ENCODE results near the gene ASTN1. TPM values are rescaled to one million over a fixed set of nuclear protein-coding genes. Genes with fewer than 3 reads are reported as not detected.

The ASTN1 gene
- total and polyA plus RNA-seq, 5 experiments from 2014 or later: not detected

- peaks cover 0 to 13% (median 0%) of the 10 kb centered on the region in 5 donors for H3K27me3 Mint-ChIP-seq
- no peak overlapping the region for H3K4me3 Mint-ChIP-seq
- no peak for ATAC-seq
- H3K4me1 Mint-ChIP-seq: no peaks in the 10 kb centered on the region
- peaks cover 0 to 8% (median 0%) of the 10 kb centered on the region in 9 donors for H3K9me3 Mint-ChIP-seq
- no peaks in the 10 kb centered on the region for H3K36me3 Mint-ChIP-seq
- POLR2A ChIA-PET: no interaction called here
- no peak for DNase-seq
- H3K27ac Mint-ChIP-seq: no peak overlapping the region
These were observed 175.5 kb downstream of the ASTN1 start for GRCh38 chr1:176989023-176989422.

GRCh38 chr1:176987016-176987415 is 177.5 kb downstream of the ASTN1 start:
- H3K9me3 Mint-ChIP-seq: peaks cover 0 to 8% (median 0%) of the 10 kb centered on the region in 9 donors
- H3K4me3 Mint-ChIP-seq: no peak overlapping the region
- H3K4me1 Mint-ChIP-seq: no peaks in the 10 kb centered on the region
- POLR2A ChIA-PET: no interaction called here
- H3K27me3 Mint-ChIP-seq: peaks cover 0 to 13% (median 0%) of the 10 kb centered on the region in 5 donors
- DNase-seq (no peak), ATAC-seq (no peak)
- H3K36me3 Mint-ChIP-seq: no peaks in the 10 kb centered on the region
- no peak overlapping the region for H3K27ac Mint-ChIP-seq

GRCh38 chr1:176983731-176984130 is 180.8 kb downstream of the ASTN1 start:
- no peak overlapping the region for H3K4me3 Mint-ChIP-seq
- ATAC-seq (no peak), DNase-seq (no peak)
- H3K9me3 Mint-ChIP-seq: no peaks in the 10 kb centered on the region
- peaks cover 0 to 9% (median 0%) of the 10 kb centered on the region in 5 donors for H3K27me3 Mint-ChIP-seq
- H3K27ac Mint-ChIP-seq: no peak overlapping the region
- POLR2A ChIA-PET: no interaction called here
- no peaks in the 10 kb centered on the region for H3K4me1 Mint-ChIP-seq
- no peaks in the 10 kb centered on the region for H3K36me3 Mint-ChIP-seq

DNA sequence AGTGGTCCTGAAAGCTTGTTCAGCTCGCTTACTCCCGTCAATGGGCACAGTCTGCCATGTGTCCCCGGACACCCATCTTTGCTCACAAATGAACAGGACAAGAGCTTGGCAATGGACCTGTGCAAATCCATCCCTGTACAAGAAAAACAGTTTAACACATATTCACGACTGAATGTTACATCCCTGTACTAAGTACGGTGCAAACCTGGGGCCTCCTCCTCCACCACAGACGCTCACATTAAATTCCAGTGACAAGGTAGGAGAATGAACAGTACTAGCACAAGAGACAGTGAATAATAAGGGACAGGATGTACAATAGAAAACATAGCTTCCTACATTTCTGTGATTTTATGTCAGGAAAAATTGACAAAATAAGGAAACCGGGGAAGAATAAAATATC is 187.7 kb downstream of the ASTN1 start:
- Mint-ChIP-seq H3K27ac (no peak overlapping the region), H3K9me3 (peaks cover 0 to 13% (median 0%) of the 10 kb centered on the region in 9 donors), H3K4me3 (no peak overlapping the region), H3K36me3 (no peaks in the 10 kb centered on the region), H3K27me3 (peaks cover 0 to 4% (median 2%) of the 10 kb centered on the region in 5 donors), H3K4me1 (no peaks in the 10 kb centered on the region)
- no peak for DNase-seq
- no peak for ATAC-seq
- POLR2A ChIA-PET: no interaction called here

DNA sequence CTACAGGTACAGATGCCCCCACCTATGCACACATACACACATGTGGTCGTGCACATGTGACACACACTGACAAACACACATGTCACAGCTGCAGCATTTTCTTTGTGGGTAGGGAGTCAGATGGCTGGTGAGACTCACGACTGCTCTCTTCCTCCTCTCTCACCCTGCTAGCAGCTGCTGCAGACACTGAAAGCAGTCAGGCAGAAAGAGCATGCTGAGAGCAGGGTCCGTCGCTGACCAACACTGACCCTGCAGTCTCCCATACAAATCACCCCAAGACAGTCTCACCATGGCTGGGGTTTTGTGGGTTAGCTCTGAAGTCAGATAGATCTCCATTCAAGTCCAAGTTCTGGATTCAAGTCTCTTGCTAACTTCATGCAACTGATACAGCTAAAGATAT is 188.3 kb downstream of the ASTN1 start:
- Mint-ChIP-seq H3K27me3 (peaks cover 0 to 4% (median 2%) of the 10 kb centered on the region in 5 donors), H3K4me1 (no peaks in the 10 kb centered on the region), H3K9me3 (peaks cover 0 to 13% (median 0%) of the 10 kb centered on the region in 9 donors), H3K27ac (no peak overlapping the region), H3K36me3 (no peaks in the 10 kb centered on the region), H3K4me3 (no peak overlapping the region)
- DNase-seq (no peak), ATAC-seq (no peak)
- POLR2A ChIA-PET: no interaction called here

GRCh38 chr1:176964687-176965086 is 199.8 kb downstream of the ASTN1 start:
- Mint-ChIP-seq H3K4me3 (no peak overlapping the region), H3K4me1 (no peaks in the 10 kb centered on the region), H3K27ac (no peak overlapping the region), H3K27me3 (peaks cover 0 to 10% (median 0%) of the 10 kb centered on the region in 5 donors), H3K36me3 (no peaks in the 10 kb centered on the region), H3K9me3 (no peaks in the 10 kb centered on the region)
- POLR2A ChIA-PET: no interaction called here
- DNase-seq: no peak
- no peak for ATAC-seq

DNA sequence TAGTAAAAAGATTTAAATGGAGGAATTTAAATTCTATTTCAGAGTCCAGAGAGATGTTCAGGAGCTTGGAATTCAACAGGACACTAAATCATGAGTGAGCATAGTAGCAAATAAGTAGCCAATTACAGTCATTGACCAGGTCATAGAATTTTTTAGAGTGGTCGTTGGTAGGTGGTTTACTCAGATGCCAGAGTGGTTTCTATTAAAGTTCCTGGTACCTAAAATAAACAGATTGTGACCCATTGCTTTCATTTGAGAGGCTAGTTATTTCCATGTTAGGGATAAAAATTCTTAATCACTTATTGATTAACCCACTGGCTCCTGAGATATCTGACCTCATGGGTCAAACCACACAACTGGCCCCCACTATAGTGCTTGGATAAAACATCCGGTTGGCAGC is 201.3 kb downstream of the ASTN1 start:
- H3K9me3 Mint-ChIP-seq: no peaks in the 10 kb centered on the region
- H3K4me1 Mint-ChIP-seq: no peaks in the 10 kb centered on the region
- no peak for ATAC-seq

GRCh38 chr1:176961678-176962077 is 202.8 kb downstream of the ASTN1 start:
- Mint-ChIP-seq H3K4me1 (no peaks in the 10 kb centered on the region), H3K36me3 (no peaks in the 10 kb centered on the region), H3K4me3 (no peak overlapping the region), H3K27me3 (peaks cover 0 to 11% (median 0%) of the 10 kb centered on the region in 5 donors), H3K9me3 (no peaks in the 10 kb centered on the region), H3K27ac (no peak overlapping the region)
- no peak for ATAC-seq
- no peak for DNase-seq
- POLR2A ChIA-PET: no interaction called here

More for the DNA sequence above, 201.3 kb downstream of the ASTN1 start:
- Mint-ChIP-seq H3K27me3 (peaks cover 0 to 7% (median 0%) of the 10 kb centered on the region in 5 donors), H3K27ac (no peak overlapping the region), H3K36me3 (no peaks in the 10 kb centered on the region), H3K4me3 (no peak overlapping the region)
- DNase-seq: no peak
- POLR2A ChIA-PET: no interaction called here

DNA sequence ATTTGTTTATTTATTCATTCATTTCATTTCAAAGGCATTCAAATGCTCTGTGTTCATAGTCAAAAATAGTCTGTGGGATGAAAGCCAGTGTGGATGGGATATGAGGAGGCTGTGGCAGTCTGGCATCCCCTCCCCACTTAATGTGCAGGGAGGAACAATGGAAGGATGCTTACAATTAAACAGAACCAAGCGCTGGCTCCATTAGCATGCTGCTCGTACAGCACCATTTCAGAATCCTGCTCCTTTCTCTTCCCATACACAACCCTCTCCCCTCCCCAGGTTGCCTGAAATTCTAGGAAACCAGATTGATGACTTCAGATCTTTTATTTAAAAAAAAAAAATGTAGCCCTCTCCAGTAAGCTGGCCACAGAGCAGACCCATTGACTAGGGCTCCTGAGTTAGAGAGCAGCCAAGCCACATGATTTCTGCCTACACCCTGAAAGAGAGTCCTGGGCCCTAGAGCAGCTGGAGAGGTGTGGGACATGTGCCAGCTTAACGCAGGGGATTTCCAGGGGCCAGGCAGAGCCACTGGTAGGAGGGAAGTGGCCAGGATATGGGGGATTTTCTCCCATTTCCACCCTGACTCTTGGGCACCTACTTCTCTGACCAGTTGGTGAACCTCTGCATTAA is 205.2 kb downstream of the ASTN1 start:
- Mint-ChIP-seq H3K4me1 (no peaks in the 10 kb centered on the region), H3K27me3 (peaks cover 0 to 18% (median 2%) of the 10 kb centered on the region in 5 donors), H3K36me3 (no peaks in the 10 kb centered on the region), H3K4me3 (no peak overlapping the region), H3K9me3 (no peaks in the 10 kb centered on the region), H3K27ac (no peak overlapping the region)
- no peak for ATAC-seq
- POLR2A ChIA-PET: no interaction called here
- DNase-seq: no peak

GRCh38 chr1:176957603-176958002 is 206.9 kb downstream of the ASTN1 start:
- H3K36me3 Mint-ChIP-seq: no peaks in the 10 kb centered on the region
- POLR2A ChIA-PET: no interaction called here
- no peak for ATAC-seq
- H3K9me3 Mint-ChIP-seq: no peaks in the 10 kb centered on the region
- H3K27ac Mint-ChIP-seq: no peak overlapping the region
- peaks cover 0 to 14% (median 0%) of the 10 kb centered on the region in 5 donors for H3K27me3 Mint-ChIP-seq
- DNase-seq: no peak
- no peaks in the 10 kb centered on the region for H3K4me1 Mint-ChIP-seq
- no peak overlapping the region for H3K4me3 Mint-ChIP-seq

DNA sequence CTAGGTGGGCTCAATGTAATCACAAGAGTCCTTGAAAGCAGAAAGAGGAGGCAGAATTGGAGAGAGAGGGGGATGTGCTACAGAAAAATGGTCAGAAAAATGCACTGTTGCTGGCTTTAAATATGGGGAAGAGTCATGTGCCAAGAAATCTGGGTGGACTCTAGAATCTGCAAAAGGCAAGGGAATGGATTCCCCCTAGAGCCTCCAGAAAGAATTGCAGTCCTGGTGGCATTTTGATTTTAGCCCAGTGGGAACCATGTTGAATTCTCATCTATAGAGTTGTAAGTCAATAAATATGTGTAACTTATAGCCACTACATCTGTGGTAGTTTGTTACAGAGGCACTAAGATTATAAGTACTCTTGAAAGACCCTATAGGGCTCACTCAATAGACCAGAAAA is 210.3 kb downstream of the ASTN1 start:
- ATAC-seq (no peak), DNase-seq (no peak)
- peaks cover 0 to 4% (median 0%) of the 10 kb centered on the region in 9 donors for H3K9me3 Mint-ChIP-seq
- no peak overlapping the region for H3K27ac Mint-ChIP-seq
- no peaks in the 10 kb centered on the region for H3K36me3 Mint-ChIP-seq
- H3K4me3 Mint-ChIP-seq: no peak overlapping the region
- H3K27me3 Mint-ChIP-seq: peaks cover 0 to 14% (median 5%) of the 10 kb centered on the region in 5 donors
- POLR2A ChIA-PET: no interaction called here
- H3K4me1 Mint-ChIP-seq: no peaks in the 10 kb centered on the region

DNA sequence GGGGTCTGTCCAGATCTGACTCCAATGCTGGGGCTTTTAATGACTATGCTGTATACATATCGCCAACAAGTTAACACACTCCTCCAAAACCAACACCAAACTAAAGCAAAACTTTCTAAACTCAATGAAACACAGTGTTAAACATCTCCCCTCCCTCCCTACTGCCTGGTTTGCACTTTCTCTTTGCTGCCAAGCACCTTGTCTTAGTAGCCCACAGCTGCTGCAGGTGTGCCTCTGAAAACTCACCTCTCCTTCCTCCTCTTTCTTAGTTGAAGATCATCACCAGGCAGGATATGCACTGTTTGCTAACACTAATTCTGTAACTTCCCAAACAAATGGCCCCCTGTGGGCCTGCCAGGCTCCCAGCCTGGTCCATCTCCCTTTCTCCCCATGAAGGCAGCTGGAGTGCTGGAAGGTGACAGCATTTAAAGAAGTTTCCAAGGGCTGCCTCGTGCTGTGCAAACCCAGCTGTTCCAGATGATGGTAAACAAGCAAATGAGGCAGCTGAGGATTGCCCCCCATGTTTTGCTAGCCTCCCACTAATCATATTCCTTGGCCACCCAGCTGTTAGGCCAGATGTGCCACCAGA is 213.7 kb downstream of the ASTN1 start:
- ATAC-seq (no peak), DNase-seq (no peak)
- Mint-ChIP-seq H3K4me3 (no peak overlapping the region), H3K36me3 (no peaks in the 10 kb centered on the region), H3K9me3 (peaks cover 0 to 7% (median 0%) of the 10 kb centered on the region in 9 donors), H3K4me1 (no peaks in the 10 kb centered on the region), H3K27me3 (peaks cover 0 to 10% (median 4%) of the 10 kb centered on the region in 5 donors), H3K27ac (no peak overlapping the region)
- POLR2A ChIA-PET: no interaction called here

DNA sequence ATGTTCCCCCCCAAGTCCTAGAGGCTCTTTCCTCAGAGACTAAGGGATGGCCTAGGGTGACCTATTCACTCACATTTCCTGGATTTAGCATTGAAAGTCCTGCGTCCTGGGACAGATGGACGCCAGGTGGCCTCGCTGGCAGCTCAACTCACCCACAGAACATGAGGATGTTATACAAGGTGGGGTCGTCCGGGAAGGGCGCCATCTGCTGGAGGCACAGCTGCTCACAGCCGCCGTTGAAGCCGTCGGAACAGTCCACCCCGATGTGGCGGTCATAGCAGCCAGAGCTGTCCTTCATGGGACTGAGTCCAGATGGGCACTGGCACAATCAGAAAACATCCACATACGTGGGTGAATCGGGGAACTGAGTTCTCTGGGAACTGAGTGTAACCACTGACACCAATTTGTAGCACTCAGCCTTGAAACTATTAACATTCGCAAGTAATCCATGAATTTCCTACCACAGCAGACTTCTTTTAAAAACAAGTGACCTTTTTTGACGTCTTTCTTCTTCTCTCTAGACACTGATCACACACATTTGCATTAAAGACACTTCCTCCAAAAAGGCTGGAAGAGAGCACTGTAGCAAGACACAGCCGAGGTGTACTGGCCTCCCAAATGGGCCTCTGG is 215.4 kb downstream of the ASTN1 start:
- peaks cover 0 to 10% (median 5%) of the 10 kb centered on the region in 5 donors for H3K27me3 Mint-ChIP-seq
- no peaks in the 10 kb centered on the region for H3K36me3 Mint-ChIP-seq
- H3K27ac Mint-ChIP-seq: no peak overlapping the region
- H3K4me3 Mint-ChIP-seq: no peak overlapping the region
- POLR2A ChIA-PET: no interaction called here
- no peaks in the 10 kb centered on the region for H3K4me1 Mint-ChIP-seq
- DNase-seq: no peak
- peaks cover 0 to 7% (median 0%) of the 10 kb centered on the region in 9 donors for H3K9me3 Mint-ChIP-seq
- no peak for ATAC-seq

All from naive thymus-derived CD8-positive, alpha-beta T cell (primary cell).